Measurements from ENCODE around the gene HSD17B4. TPM values are rescaled to one million over a fixed set of nuclear protein-coding genes. Genes with fewer than 3 reads are reported as not detected.
"Not testable (repeated sequence)": the region's sequence is repeated elsewhere in the genome, so short reads cannot be mapped to it uniquely, and the experiment has no call there.

The HSD17B4 gene
- total and polyA plus RNA-seq, 2 of the 13 experiments (the other 11 are each of a cell fraction or from before 2014, with no cell fraction given), result 178 to 399 TPM

- H3K79me2 ChIP-seq (ENCODE audit: insufficient read depth, low read length); H2AFZ ChIP-seq (ENCODE audit: low read length); CTCF ChIA-PET (ENCODE audit: low intra/inter-chr PET ratio, low total read pairs); H3K9me3 ChIP-seq (ENCODE audit: low read length); H4K20me1 ChIP-seq (ENCODE audit: insufficient read depth, low read length); intact Hi-C loops (cut with micrococcal nuclease; ENCODE audit: unreplicated experiment); DNase-seq (ENCODE audit: low spot score); H3K4me2 ChIP-seq (ENCODE audit: low read depth, low read length); BruUV-seq (replicated peaks); H3K27me3 ChIP-seq (ENCODE audit: control insufficient read depth in 1 of 2, insufficient read depth in 2 of 2, low read length in 2 of 2); H3K27ac ChIP-seq (ENCODE audit: extremely low read length, insufficient read depth, low read length); H3K4me3 ChIP-seq (replicated peaks in 1 of 3; ENCODE audit: insufficient read depth in 1 of 3, low read depth in 2 of 3, low read length in 3 of 3); FAIRE-seq; H3K4me1 ChIP-seq (ENCODE audit: insufficient read depth, low read length); in situ Hi-C loops (cut with HindIII; ENCODE audit: extremely low pct_ligation_motif_present, low pct_unique_long_range_greater_than_20kb); H3K9ac ChIP-seq (ENCODE audit: insufficient read depth, low read depth, low read length); ATAC-seq; POLR2A ChIA-PET: not testable (repeated sequence)
- peaks cover 0 to 22% of the 10 kb centered on the region in 2 experiments; a peak in 3 of 5 replicates for H3K36me3 ChIP-seq (replicated peaks in 1 of 2; ENCODE audit: control insufficient read depth in 1 of 2, insufficient read depth in 2 of 2, low read length in 2 of 2)
- whole genome bisulfite sequencing (ENCODE audit: low lambda C conversion rate), result 100% methylated on average over 7 of the region's 30 CpGs
Measured at GRCh38 chr5:119517115-119517514, 64.8 kb downstream of the HSD17B4 start.

GRCh38 chr5:119521232-119521631 lies 68.9 kb downstream of the HSD17B4 start:
- H3K36me3 ChIP-seq (replicated peaks in 1 of 2; ENCODE audit: control insufficient read depth in 1 of 2, insufficient read depth in 2 of 2, low read length in 2 of 2), result peaks cover 0 to 15% of the 10 kb centered on the region in 2 experiments; a peak in 4 of 5 replicates
- ChIA-PET POLR2A (no interaction called here), CTCF (ENCODE audit: low intra/inter-chr PET ratio, low total read pairs) (no interaction called here)
- no peak for FAIRE-seq
- H3K9ac ChIP-seq (ENCODE audit: insufficient read depth, low read depth, low read length), result no peak overlapping the region
- no peak for DNase-seq (ENCODE audit: low spot score)
- no peak overlapping the region for H3K4me2 ChIP-seq (ENCODE audit: low read depth, low read length)
- peaks cover 38% of the 10 kb centered on the region for H3K4me1 ChIP-seq (ENCODE audit: insufficient read depth, low read length)
- TF ChIP-seq FOXP4 (CRISPR knock-in tag; IDR thresholded peaks at IDR 0.05) (no peak), ZNF768 (CRISPR knock-in tag; IDR thresholded peaks at IDR 0.05) (no peak), ZNF792 (CRISPR knock-in tag; IDR thresholded peaks at IDR 0.05) (no peak), RBM22 (optimal IDR thresholded peaks at IDR 0.05; ENCODE audit: low read length) (no peak), POGZ (CRISPR knock-in tag; IDR thresholded peaks at IDR 0.05) (no peak), ZNF512B (CRISPR knock-in tag; IDR thresholded peaks at IDR 0.05; ENCODE audit: borderline replicate concordance) (no peak)
- no peak overlapping the region for H2AFZ ChIP-seq (ENCODE audit: low read length)
- H3K4me3 ChIP-seq (replicated peaks in 1 of 3; ENCODE audit: insufficient read depth in 1 of 3, low read depth in 2 of 3, low read length in 3 of 3), result no peak overlapping the region
- in situ Hi-C loops (cut with HindIII; ENCODE audit: extremely low pct_ligation_motif_present, low pct_unique_long_range_greater_than_20kb) (no loop called here), intact Hi-C loops (cut with micrococcal nuclease; ENCODE audit: unreplicated experiment) (no loop called here)
- 95% methylated on average over 1 of the region's 1 CpG for WGBS (ENCODE audit: low lambda C conversion rate)
- no peak overlapping the region for H3K27ac ChIP-seq (ENCODE audit: extremely low read length, insufficient read depth, low read length)
- no peaks in the 10 kb centered on the region for H3K9me3 ChIP-seq (ENCODE audit: low read length)
- BruUV-seq (replicated peaks), result no TSS peak
- H4K20me1 ChIP-seq (ENCODE audit: insufficient read depth, low read length), result no peaks in the 10 kb centered on the region
- ATAC-seq, result no peak
- H3K79me2 ChIP-seq (ENCODE audit: insufficient read depth, low read length), result no peaks in the 10 kb centered on the region
- H3K27me3 ChIP-seq (ENCODE audit: control insufficient read depth in 1 of 2, insufficient read depth in 2 of 2, low read length in 2 of 2), result no peaks in the 10 kb centered on the region
